Measurements from ENCODE around the gene VGF. TPM values are rescaled to one million over a fixed set of nuclear protein-coding genes. Genes with fewer than 3 reads are reported as not detected.
A peak's percentile ranks its signal among the peaks of the same experiment; 100 is the strongest.

Gene VGF
- polyA plus RNA-seq, 1 donor (not counting 4 experiments of a cell fraction or from before 2014, with no cell fraction given), result 0.04 TPM

- Histone ChIP-seq H3K27ac (ENCODE audit: control insufficient read depth, insufficient read depth, low read length) (no peak overlapping the region), H3K4me1 (ENCODE audit: control insufficient read depth, extremely low read depth, insufficient read depth, low read length) (no peaks in the 10 kb centered on the region), H3K4me3 (ENCODE audit: control insufficient read depth in 2 of 3, extremely low read depth in 1 of 3, insufficient read depth in 2 of 3, low read depth in 1 of 3, low read length in 3 of 3) (no peak overlapping the region), H4K20me1 (ENCODE audit: control insufficient read depth, extremely low read depth, insufficient read depth, low read length) (no peaks in the 10 kb centered on the region), H3K27me3 (ENCODE audit: control insufficient read depth, extremely low read depth, insufficient read depth, low read length) (peaks cover 54% of the 10 kb centered on the region), H3K36me3 (ENCODE audit: control insufficient read depth in 2 of 2, extremely low read depth in 1 of 2, insufficient read depth in 2 of 2, low read length in 2 of 2) (no peaks in the 10 kb centered on the region), H2AFZ (ENCODE audit: control insufficient read depth, low read length) (no peak overlapping the region), H3K9me3 (ENCODE audit: control insufficient read depth, low read depth, low read length) (no peaks in the 10 kb centered on the region), H3K9me1 (ENCODE audit: control insufficient read depth, extremely low read depth, insufficient read depth, low read length) (no peaks in the 10 kb centered on the region), H3K4me2 (ENCODE audit: control insufficient read depth, extremely low read depth, insufficient read depth, low read depth, low read length) (peak overlapping the region; percentile 16), H3K9ac (ENCODE audit: control insufficient read depth, extremely low read depth, insufficient read depth, low read length) (no peak overlapping the region), H3K79me2 (ENCODE audit: control insufficient read depth, insufficient read depth, low read length) (no peaks in the 10 kb centered on the region)
- TF ChIP-seq CTCF (optimal IDR thresholded peaks at IDR 0.05 in 1 of 3, IDR thresholded peaks at IDR 0.05 in 1 of 3, conservative IDR thresholded peaks at IDR 0.05 in 1 of 3; ENCODE audit: extremely low read depth in 1 of 3, insufficient read depth in 2 of 3, low read length in 3 of 3) (no peak), EZH2 (IDR thresholded peaks at IDR 0.05; ENCODE audit: low read length) (no peak)
- dilution Hi-C loops (cut with MboI; ENCODE audit: extremely low pct_ligation_motif_present, low sequenced_read_pairs), result no loop called here
- FAIRE-seq (no peak), DNase-seq (ENCODE audit: low read depth, low spot score) (no peak)
Measured at GRCh38 chr7:101179713-101180112, 14.3 kb upstream of the VGF start.

GRCh38 chr7:101179117-101179516 is 13.7 kb upstream of the VGF start:
- H4K20me1 ChIP-seq (ENCODE audit: control insufficient read depth, extremely low read depth, insufficient read depth, low read length), result no peaks in the 10 kb centered on the region
- DNase-seq (ENCODE audit: low read depth, low spot score) (no peak), FAIRE-seq (no peak)
- no peak overlapping the region for H3K27ac ChIP-seq (ENCODE audit: control insufficient read depth, insufficient read depth, low read length)
- H2AFZ ChIP-seq (ENCODE audit: control insufficient read depth, low read length), result no peak overlapping the region
- no peaks in the 10 kb centered on the region for H3K9me3 ChIP-seq (ENCODE audit: control insufficient read depth, low read depth, low read length)
- H3K4me3 ChIP-seq (ENCODE audit: control insufficient read depth in 2 of 3, extremely low read depth in 1 of 3, insufficient read depth in 2 of 3, low read depth in 1 of 3, low read length in 3 of 3), result no peak overlapping the region
- H3K27me3 ChIP-seq (ENCODE audit: control insufficient read depth, extremely low read depth, insufficient read depth, low read length), result peaks cover 60% of the 10 kb centered on the region
- no peaks in the 10 kb centered on the region for H3K79me2 ChIP-seq (ENCODE audit: control insufficient read depth, insufficient read depth, low read length)
- H3K9me1 ChIP-seq (ENCODE audit: control insufficient read depth, extremely low read depth, insufficient read depth, low read length), result no peaks in the 10 kb centered on the region
- H3K9ac ChIP-seq (ENCODE audit: control insufficient read depth, extremely low read depth, insufficient read depth, low read length), result no peak overlapping the region
- peak overlapping the region; percentile 27 for H3K4me2 ChIP-seq (ENCODE audit: control insufficient read depth, extremely low read depth, insufficient read depth, low read depth, low read length)
- no peak for TF ChIP-seq CTCF (optimal IDR thresholded peaks at IDR 0.05 in 1 of 3, IDR thresholded peaks at IDR 0.05 in 1 of 3, conservative IDR thresholded peaks at IDR 0.05 in 1 of 3; ENCODE audit: extremely low read depth in 1 of 3, insufficient read depth in 2 of 3, low read length in 3 of 3)
- peak; percentile 90 for TF ChIP-seq EZH2 (IDR thresholded peaks at IDR 0.05; ENCODE audit: low read length)
- H3K36me3 ChIP-seq (ENCODE audit: control insufficient read depth in 2 of 2, extremely low read depth in 1 of 2, insufficient read depth in 2 of 2, low read length in 2 of 2), result no peaks in the 10 kb centered on the region
- dilution Hi-C loops (cut with MboI; ENCODE audit: extremely low pct_ligation_motif_present, low sequenced_read_pairs), result no loop called here
- H3K4me1 ChIP-seq (ENCODE audit: control insufficient read depth, extremely low read depth, insufficient read depth, low read length), result no peaks in the 10 kb centered on the region
